RWPE2 (cell line): ENCODE measurements around the gene HRH2.

Experiments
- ATAC-seq: fragments of 200-7000 bp; cut with Tn5 transposase; 3 replicates; pipeline ENCODE4 v1.9.1; 2021; ENCODE audit warnings: low read depth
- DNase-seq: peaks from one replicate; pipeline ENCODE4 v3.0.0-alpha.2; 2020; ENCODE audit warnings: low spot score
- H3K27ac ChIP-seq: fragments of 450-650 bp; 2 replicates; pipeline ENCODE4 v1.5.1; 2017; ENCODE audit warnings: mild to moderate bottlenecking; ENCODE audit not compliant: poor library complexity, severe bottlenecking
- H3K27me3 ChIP-seq: fragments of 250-450 bp; sonication (Bioruptor Pico); 2 replicates; pipeline ENCODE4 v1.5.1; 2021; ENCODE audit warnings: mild to moderate bottlenecking, moderate library complexity; ENCODE audit not compliant: insufficient read depth, poor library complexity, severe bottlenecking
- H3K36me3 ChIP-seq: fragments of 250-450 bp; sonication (Bioruptor Pico); 2 replicates; pipeline ENCODE4 v1.5.1; 2020; ENCODE audit warnings: low read depth, mild to moderate bottlenecking, moderate library complexity
- H3K4me1 ChIP-seq: fragments of 250-450 bp; sonication (Bioruptor Pico); 2 replicates; pipeline ENCODE4 v1.5.1; 2021; ENCODE audit warnings: mild to moderate bottlenecking, moderate library complexity; ENCODE audit not compliant: insufficient read depth, poor library complexity, severe bottlenecking
- H3K4me3 ChIP-seq: fragments of 250-450 bp; sonication (Bioruptor Pico); 2 replicates; pipeline ENCODE4 v1.5.1; 2021; ENCODE audit warnings: mild to moderate bottlenecking, moderate library complexity; ENCODE audit not compliant: severe bottlenecking
- H3K9me3 ChIP-seq: fragments of 250-450 bp; sonication (Bioruptor Pico); 2 replicates; pipeline ENCODE4 v1.5.1; 2021; ENCODE audit warnings: mild to moderate bottlenecking, moderate library complexity; ENCODE audit not compliant: severe bottlenecking
- CTCF ChIP-seq: fragments of 450-650 bp; IDR thresholded peaks from one replicate; pipeline ENCODE4 v1.5.1; 2017; ENCODE audit warnings: mild to moderate bottlenecking, moderate library complexity; ENCODE audit not compliant: poor library complexity, severe bottlenecking

HRH2 gene

GRCh38 chr5:175672976-175673648 is 15.2 kb downstream of the HRH2 start:
- H3K4me1 ChIP-seq: no peaks in the 10 kb centered on the region
- no peaks in the 10 kb centered on the region for H3K9me3 ChIP-seq
- no peak overlapping the region for H3K4me3 ChIP-seq
- H3K27me3 ChIP-seq: peaks cover 61% of the 10 kb centered on the region
- no peak for TF ChIP-seq CTCF
- ATAC-seq (no peak), DNase-seq (no peak)
- H3K36me3 ChIP-seq: no peaks in the 10 kb centered on the region
- no peak overlapping the region for H3K27ac ChIP-seq

GRCh38 chr5:175674731-175675346 is 17.0 kb downstream of the HRH2 start:
- DNase-seq (no peak), ATAC-seq (no peak)
- H3K27me3 ChIP-seq: peaks cover 77% of the 10 kb centered on the region
- no peak overlapping the region for H3K27ac ChIP-seq
- H3K4me3 ChIP-seq: no peak overlapping the region
- H3K36me3 ChIP-seq: no peaks in the 10 kb centered on the region
- H3K9me3 ChIP-seq: no peaks in the 10 kb centered on the region
- TF ChIP-seq CTCF: no peak
- H3K4me1 ChIP-seq: no peaks in the 10 kb centered on the region

GRCh38 chr5:175675873-175676272 is 18.0 kb downstream of the HRH2 start:
- TF ChIP-seq CTCF: no peak
- DNase-seq (no peak), ATAC-seq (no peak)
- Histone ChIP-seq H3K4me1 (no peaks in the 10 kb centered on the region), H3K4me3 (no peak overlapping the region), H3K27me3 (peaks cover 84% of the 10 kb centered on the region), H3K9me3 (no peaks in the 10 kb centered on the region), H3K27ac (no peak overlapping the region), H3K36me3 (no peaks in the 10 kb centered on the region)

GRCh38 chr5:175677571-175677970 is 19.7 kb downstream of the HRH2 start:
- Histone ChIP-seq H3K4me3 (no peak overlapping the region), H3K4me1 (no peaks in the 10 kb centered on the region), H3K27me3 (peaks cover 90% of the 10 kb centered on the region), H3K9me3 (no peaks in the 10 kb centered on the region), H3K36me3 (no peaks in the 10 kb centered on the region), H3K27ac (no peak overlapping the region)
- DNase-seq (no peak), ATAC-seq (no peak)
- no peak for TF ChIP-seq CTCF

GRCh38 chr5:175678074-175678473 is 20.2 kb downstream of the HRH2 start:
- Histone ChIP-seq H3K27ac (no peak overlapping the region), H3K36me3 (no peaks in the 10 kb centered on the region), H3K4me1 (no peaks in the 10 kb centered on the region), H3K9me3 (no peaks in the 10 kb centered on the region), H3K27me3 (peaks cover 88% of the 10 kb centered on the region), H3K4me3 (no peak overlapping the region)
- TF ChIP-seq CTCF: no peak
- no peak for DNase-seq
- no peak for ATAC-seq
